HepG2 (cell line): ENCODE results near the gene TBRG4. TPM values are rescaled to one million over a fixed set of nuclear protein-coding genes. Genes with fewer than 3 reads are reported as not detected.

ENCODE experiments used
- ATAC-seq: fragments of 200-7000 bp; cut with Tn5 transposase; 3 replicates; pipeline ENCODE4 v1.9.1; 2020; ENCODE audit warnings: mild to moderate bottlenecking, moderate library complexity
- BruUV-seq: library from RNA; stranded (reverse); fragments of 400-500 nt; replicated peaks from 2 replicates; lab custom pipeline; 2021; lab: Mats Ljungman, UMichigan
- CTCF ChIA-PET: fragments of 300-600 bp; formaldehyde crosslinking; extraction: SDS; loops from one replicate; lab custom pipeline; 2021; ENCODE audit warnings: low total read pairs, inconsistent platforms, low intra/inter-chr PET ratio; lab: Yijun Ruan, JAX
- POLR2A ChIA-PET: fragments of 350-600 bp; sonication (Branson Sonifier 250); formaldehyde crosslinking; loops from one replicate; lab custom pipeline; 2020; ENCODE audit warnings: antibody characterized with exemption, inconsistent platforms; lab: Yijun Ruan, JAX
- DNase-seq: peaks from one replicate; pipeline ENCODE4 v3.0.0-alpha.2; 2015; ENCODE audit warnings: low spot score
- FAIRE-seq: peaks from 3 replicates; lab custom pipeline; 2011; peaks lifted over from hg19 to GRCh38; lab: Jason Lieb, UNC
- H2AFZ ChIP-seq: one replicate; pipeline ENCODE4 v1.6.1; 2011; ENCODE audit warnings: low read length, inconsistent platforms
- H3K27ac ChIP-seq: fragments of 300-600 bp; 3 replicates; pipeline ENCODE4 v1.8.0; 2011; ENCODE audit warnings: mixed run types, mild to moderate bottlenecking, mixed read lengths, low read length, inconsistent platforms; ENCODE audit not compliant: insufficient read depth; ENCODE audit errors: extremely low read length
- H3K27me3 ChIP-seq, 2 experiments: fragments of 200-600 bp in 1 of 2; 2 replicates in 1 of 2; 3 replicates in 1 of 2; pipeline versions ENCODE4 v1.6.0 to v1.8.0; 2011; ENCODE audit warnings: low read length in 2 of 2, mild to moderate bottlenecking in 2 of 2, moderate library complexity in 2 of 2, inconsistent platforms in 1 of 2; ENCODE audit not compliant: insufficient read depth in 2 of 2, control insufficient read depth in 1 of 2
- H3K36me3 ChIP-seq, 2 experiments: fragments of 200-600 bp in 1 of 2; replicated peaks in 1 of 2; 2 replicates in 1 of 2; 3 replicates in 1 of 2; pipeline versions ENCODE4 v1.5.1 to v1.8.0; 2011; ENCODE audit warnings: low read length in 2 of 2, inconsistent platforms in 1 of 2; ENCODE audit not compliant: insufficient read depth in 2 of 2, control insufficient read depth in 1 of 2
- H3K4me1 ChIP-seq: 2 replicates; pipeline ENCODE4 v1.5.1; 2012; ENCODE audit warnings: low read length, inconsistent platforms; ENCODE audit not compliant: insufficient read depth
- H3K4me2 ChIP-seq: 2 replicates; pipeline ENCODE4 v1.6.0; 2011; ENCODE audit warnings: low read depth, low read length, inconsistent platforms
- H3K4me3 ChIP-seq, 3 experiments: fragments of 200-600 bp in 1 of 3; sonication (generic), shearing (Covaris generic) in 1 of 3; replicated peaks in 1 of 3; 2 replicates each; pipeline ENCODE4 v1.5.1; 2011 to 2016; ENCODE audit warnings: low read length in 3 of 3, inconsistent platforms in 2 of 3, low read depth in 2 of 3, mild to moderate bottlenecking in 2 of 3, control low read depth in 1 of 3, mixed read lengths in 1 of 3; ENCODE audit not compliant: insufficient read depth in 1 of 3
- H3K79me2 ChIP-seq: one replicate; pipeline ENCODE4 v1.6.1; 2011; ENCODE audit warnings: low read length, inconsistent platforms; ENCODE audit not compliant: insufficient read depth
- H3K9ac ChIP-seq: 2 replicates; pipeline ENCODE4 v1.6.0; 2011; ENCODE audit warnings: mild to moderate bottlenecking, low read depth, low read length, inconsistent platforms; ENCODE audit not compliant: insufficient read depth
- H3K9me3 ChIP-seq: 2 replicates; pipeline ENCODE4 v1.5.1; 2012; ENCODE audit warnings: mild to moderate bottlenecking, low read length
- H4K20me1 ChIP-seq: 2 replicates; pipeline ENCODE4 v1.6.0; 2011; ENCODE audit warnings: inconsistent platforms, mild to moderate bottlenecking, low read length, moderate library complexity; ENCODE audit not compliant: insufficient read depth
- CEBPB ChIP-seq: IDR thresholded peaks from 2 replicates; pipeline ENCODE4 v1.6.1; 2011; ENCODE audit warnings: low read depth, low read length, improper control_type of control experiment, borderline replicate concordance
- DR1 ChIP-seq: sonication (generic); formaldehyde crosslinking; IDR thresholded peaks from 2 replicates; pipeline ENCODE4 v1.8.0; 2021; ENCODE audit warnings: mild to moderate bottlenecking, missing genetic modification reagents, inconsistent platforms
- JUN ChIP-seq: sonication (generic); formaldehyde crosslinking; IDR thresholded peaks from 2 replicates; pipeline ENCODE4 v1.4.0; 2020; ENCODE audit warnings: mild to moderate bottlenecking, missing genetic modification reagents
- MIXL1 ChIP-seq: IDR thresholded peaks from 2 replicates; pipeline ENCODE4 v1.6.1; 2016
- NBN ChIP-seq: fragments of 450-650 bp; conservative IDR thresholded peaks from 2 replicates; pipeline ENCODE4 v1.6.1; 2017
- PPARG ChIP-seq: conservative IDR thresholded peaks from 2 replicates; pipeline ENCODE4 v1.6.1; 2016; ENCODE audit warnings: missing biosample characterization, missing genetic modification reagents
- RAD21 ChIP-seq: fragments of 450-650 bp; formaldehyde crosslinking; IDR thresholded peaks from 2 replicates; pipeline ENCODE4 v1.5.0; 2020; ENCODE audit warnings: mild to moderate bottlenecking
- SIN3A ChIP-seq: IDR thresholded peaks from 2 replicates; pipeline ENCODE4 v1.6.1; 2011; ENCODE audit warnings: low read depth, mild to moderate bottlenecking, control low read depth, low read length, borderline replicate concordance
- SMC3 ChIP-seq: IDR thresholded peaks from 2 replicates; pipeline ENCODE4 v1.6.1; 2011; ENCODE audit warnings: low read length, improper control_type of control experiment
- STAG1 ChIP-seq: sonication (generic); formaldehyde crosslinking; IDR thresholded peaks from 2 replicates; pipeline ENCODE4 v1.4.0; 2020; ENCODE audit warnings: missing genetic modification reagents
- ZEB1 ChIP-seq: IDR thresholded peaks from 2 replicates; pipeline ENCODE4 v1.6.1; 2012; ENCODE audit warnings: mild to moderate bottlenecking, low read depth, inconsistent platforms; ENCODE audit not compliant: insufficient replicate concordance
- ZNF292 ChIP-seq: sonication (generic); formaldehyde crosslinking; IDR thresholded peaks from 2 replicates; pipeline ENCODE4 v1.8.1; 2022; ENCODE audit warnings: mild to moderate bottlenecking, low read depth, missing genetic modification reagents, borderline replicate concordance
- ZNF331 ChIP-seq: sonication (generic); formaldehyde crosslinking; IDR thresholded peaks from 2 replicates; pipeline ENCODE4 v1.4.0; 2020; ENCODE audit warnings: missing genetic modification reagents
- ZNF552 ChIP-seq: sonication (generic); formaldehyde crosslinking; IDR thresholded peaks from 2 replicates; pipeline ENCODE4 v1.9.0; 2022; ENCODE audit warnings: missing genetic modification reagents, mild to moderate bottlenecking, borderline replicate concordance
- ZNF678 ChIP-seq: sonication (generic); formaldehyde crosslinking; IDR thresholded peaks from 2 replicates; pipeline ENCODE4 v1.4.0; 2020; ENCODE audit warnings: mild to moderate bottlenecking, missing genetic modification reagents
- WGBS: methylation state at CpG from one replicate; pipeline ENCODE4 v1.1.6; 2017; ENCODE audit warnings: low lambda C conversion rate; 5-methylcytosine and 5-hydroxymethylcytosine counted together
- in situ Hi-C: cut with HindIII; loops from 2 replicates; pipeline ENCODE4 v1.10.0; 2017; ENCODE audit warnings: low pct_unique_long_range_greater_than_20kb; ENCODE audit not compliant: extremely low pct_ligation_motif_present
- intact Hi-C: fragments of 100-400 bp; cut with micrococcal nuclease; formaldehyde crosslinking; loops from one replicate; pipeline ENCODE4 v1.10.0; 2022; ENCODE audit not compliant: unreplicated experiment
- polyA plus RNA-seq, 8 experiments: library from polyadenylated mRNA; depleted of rRNA in 3 of 8; stranded (reverse) in 7 of 8; unstranded in 1 of 8; fragments of >200 nt; fragmentation: Illumina TruSeq in 4 of 8; extraction: Trizol in 4 of 8; gene quantifications; 2 replicates each; pipeline versions ENCODE4 v1.2.1 to v1.2.3, GENCODE V29; 2011 to 2016; ENCODE audit warnings: low read depth in 4 of 8, missing spikeins in 1 of 8, mixed read lengths in 1 of 8; ENCODE audit not compliant: insufficient read depth in 1 of 8
- total RNA-seq, 5 experiments: library from RNA; depleted of rRNA; stranded (reverse); fragments of >200 nt; fragmentation: Illumina TruSeq; extraction: Trizol; gene quantifications; 2 replicates each; pipeline ENCODE4 v1.2.3, GENCODE V29; 2016; ENCODE audit warnings: low read depth in 1 of 5
- TF ChIP-seq, protein P1 (sequence below): sonication (generic); formaldehyde crosslinking; IDR thresholded peaks from 2 replicates; pipeline ENCODE4 v1.5.0; 2020; ENCODE audit warnings: mild to moderate bottlenecking, missing genetic modification reagents, moderate library complexity
- TF ChIP-seq, protein P2 (sequence below): IDR thresholded peaks from 2 replicates; pipeline ENCODE4 v1.6.1; 2012; ENCODE audit warnings: low read depth, low read length, improper control_type of control experiment
- TF ChIP-seq, protein P3 (sequence below): IDR thresholded peaks from 2 replicates; pipeline ENCODE4 v1.6.1; 2016; ENCODE audit warnings: missing compliant biosample characterization, missing genetic modification reagents, borderline replicate concordance

TBRG4 gene
- total and polyA plus RNA-seq, 2 of the 13 experiments (the other 11 are each of a cell fraction or from before 2014, with no cell fraction given): 87.8 to 107 TPM

DNA sequence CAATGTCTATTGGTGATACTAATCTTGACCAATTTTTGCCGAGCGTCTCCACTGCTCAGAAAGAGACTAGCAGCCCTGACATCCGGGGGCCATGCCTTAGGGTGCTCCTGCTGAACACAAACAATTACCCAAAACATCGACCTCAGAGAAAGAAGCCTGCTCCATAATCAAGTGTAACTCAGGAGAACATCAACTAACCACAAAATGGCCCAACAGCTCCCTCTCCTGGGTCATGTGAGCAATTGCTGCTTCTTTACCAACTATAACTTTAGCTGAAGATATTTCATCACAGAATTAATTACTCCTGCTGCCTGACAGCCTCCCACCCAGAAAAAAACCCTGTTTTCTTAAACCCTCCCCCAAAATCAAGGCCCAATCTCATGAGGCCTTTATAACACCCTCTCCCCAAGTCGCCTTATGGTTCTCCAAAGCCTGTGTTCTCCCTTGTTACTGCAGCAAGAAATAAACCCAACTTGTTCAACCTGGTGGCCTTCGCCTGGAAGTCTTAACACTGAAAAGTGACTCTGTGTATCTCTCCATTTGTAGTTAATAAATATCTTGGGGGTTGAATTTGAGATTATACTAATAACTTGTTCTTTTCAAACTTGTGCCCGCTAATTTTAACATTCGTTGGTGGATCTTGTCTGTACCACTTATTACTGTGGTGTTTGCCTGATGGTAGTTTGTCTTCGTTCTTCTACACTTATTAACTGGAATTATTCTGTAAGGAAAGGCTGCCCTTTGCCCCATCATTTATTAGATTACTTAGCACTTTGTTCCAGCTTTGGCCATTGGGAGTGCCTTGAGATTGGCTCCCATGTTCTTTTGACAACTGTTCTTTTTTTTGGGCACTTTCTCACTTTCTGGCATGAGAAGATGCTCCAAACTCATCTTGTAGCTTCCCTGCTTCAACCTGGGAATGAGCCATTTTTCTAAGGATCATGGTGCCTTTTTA is 24.9 kb upstream of the TBRG4 start:
- BruUV-seq: no TSS peak
- H3K4me2 ChIP-seq: no peak overlapping the region
- H3K79me2 ChIP-seq: no peaks in the 10 kb centered on the region
- no peak overlapping the region for H3K9ac ChIP-seq
- 0 out of 2 replicates have a peak, but pooled peaks cover 4% of the 10 kb centered on the region for H3K4me1 ChIP-seq
- no peaks in the 10 kb centered on the region for H3K9me3 ChIP-seq
- H2AFZ ChIP-seq: no peak overlapping the region
- CTCF ChIA-PET: interaction anchor here (0.8 to 3.3 kb wide), 4 partner anchors 58 to 279 kb away, joined by 3 to 35 read pairs (median 8); no protein-coding TSS in a partner anchor
- WGBS: 46% methylated on average over 6 of the region's 9 CpGs
- FAIRE-seq (peak; percentile 91), ATAC-seq (peak; percentile 75), DNase-seq (peak; percentile 67)
- in situ Hi-C loops: loop anchor here (5.0 to 10.0 kb wide), 2 partner anchors 169 to 282 kb away; no protein-coding TSS in a partner anchor
- H3K27me3 ChIP-seq: peaks cover 4 to 11% of the 10 kb centered on the region in 2 experiments; a peak in 3 of 5 replicates
- H3K4me3 ChIP-seq: no peak overlapping the region
- H4K20me1 ChIP-seq: no peaks in the 10 kb centered on the region
- H3K36me3 ChIP-seq: no peaks in the 10 kb centered on the region
- TF ChIP-seq, protein P1, sequence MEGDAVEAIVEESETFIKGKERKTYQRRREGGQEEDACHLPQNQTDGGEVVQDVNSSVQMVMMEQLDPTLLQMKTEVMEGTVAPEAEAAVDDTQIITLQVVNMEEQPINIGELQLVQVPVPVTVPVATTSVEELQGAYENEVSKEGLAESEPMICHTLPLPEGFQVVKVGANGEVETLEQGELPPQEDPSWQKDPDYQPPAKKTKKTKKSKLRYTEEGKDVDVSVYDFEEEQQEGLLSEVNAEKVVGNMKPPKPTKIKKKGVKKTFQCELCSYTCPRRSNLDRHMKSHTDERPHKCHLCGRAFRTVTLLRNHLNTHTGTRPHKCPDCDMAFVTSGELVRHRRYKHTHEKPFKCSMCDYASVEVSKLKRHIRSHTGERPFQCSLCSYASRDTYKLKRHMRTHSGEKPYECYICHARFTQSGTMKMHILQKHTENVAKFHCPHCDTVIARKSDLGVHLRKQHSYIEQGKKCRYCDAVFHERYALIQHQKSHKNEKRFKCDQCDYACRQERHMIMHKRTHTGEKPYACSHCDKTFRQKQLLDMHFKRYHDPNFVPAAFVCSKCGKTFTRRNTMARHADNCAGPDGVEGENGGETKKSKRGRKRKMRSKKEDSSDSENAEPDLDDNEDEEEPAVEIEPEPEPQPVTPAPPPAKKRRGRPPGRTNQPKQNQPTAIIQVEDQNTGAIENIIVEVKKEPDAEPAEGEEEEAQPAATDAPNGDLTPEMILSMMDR (CRISPR knock-in tag): peak; percentile 89
- TF ChIP-seq ZNF292 (CRISPR knock-in tag) (no peak), NBN (no peak), RAD21 (peak; percentile 77), PPARG (CRISPR knock-in tag) (0 out of 2 replicates have a peak, but pooled peaks have one; percentile 19), JUN (no peak), SIN3A (no peak), ZNF678 (no peak), DR1 (CRISPR knock-in tag) (no peak), ZNF552 (CRISPR knock-in tag) (no peak), SMC3 (peak; percentile 90), STAG1 (peak; percentile 95), ZNF331 (CRISPR knock-in tag) (no peak), MIXL1 (CRISPR knock-in tag) (0 out of 2 replicates have a peak, but pooled peaks have one; percentile 16), CEBPB (0 out of 2 replicates have a peak, but pooled peaks have one; percentile 42), ZEB1 (no peak)
- TF ChIP-seq, protein P2, sequence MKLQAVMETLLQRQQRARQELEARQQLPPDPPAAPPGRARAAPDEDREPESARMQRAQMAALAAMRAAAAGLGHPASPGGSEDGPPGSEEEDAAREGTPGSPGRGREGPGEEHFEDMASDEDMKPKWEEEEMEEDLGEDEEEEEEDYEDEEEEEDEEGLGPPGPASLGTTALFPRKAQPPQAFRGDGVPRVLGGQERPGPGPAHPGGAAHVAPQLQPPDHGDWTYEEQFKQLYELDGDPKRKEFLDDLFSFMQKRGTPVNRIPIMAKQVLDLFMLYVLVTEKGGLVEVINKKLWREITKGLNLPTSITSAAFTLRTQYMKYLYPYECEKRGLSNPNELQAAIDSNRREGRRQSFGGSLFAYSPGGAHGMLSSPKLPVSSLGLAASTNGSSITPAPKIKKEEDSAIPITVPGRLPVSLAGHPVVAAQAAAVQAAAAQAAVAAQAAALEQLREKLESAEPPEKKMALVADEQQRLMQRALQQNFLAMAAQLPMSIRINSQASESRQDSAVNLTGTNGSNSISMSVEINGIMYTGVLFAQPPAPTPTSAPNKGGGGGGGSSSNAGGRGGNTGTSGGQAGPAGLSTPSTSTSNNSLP: 0 out of 2 replicates have a peak, but pooled peaks have one; percentile 35
- TF ChIP-seq, protein P3, sequence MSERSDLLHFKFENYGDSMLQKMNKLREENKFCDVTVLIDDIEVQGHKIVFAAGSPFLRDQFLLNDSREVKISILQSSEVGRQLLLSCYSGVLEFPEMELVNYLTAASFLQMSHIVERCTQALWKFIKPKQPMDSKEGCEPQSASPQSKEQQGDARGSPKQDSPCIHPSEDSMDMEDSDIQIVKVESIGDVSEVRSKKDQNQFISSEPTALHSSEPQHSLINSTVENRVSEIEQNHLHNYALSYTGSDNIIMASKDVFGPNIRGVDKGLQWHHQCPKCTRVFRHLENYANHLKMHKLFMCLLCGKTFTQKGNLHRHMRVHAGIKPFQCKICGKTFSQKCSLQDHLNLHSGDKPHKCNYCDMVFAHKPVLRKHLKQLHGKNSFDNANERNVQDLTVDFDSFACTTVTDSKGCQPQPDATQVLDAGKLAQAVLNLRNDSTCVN (CRISPR knock-in tag): no peak
- POLR2A ChIA-PET: interaction anchor here (1.3 to 2.1 kb wide), 2 partner anchors 25 to 164 kb away, joined by 4 to 7 read pairs; partner anchors contain the start of gene TBRG4
- intact Hi-C loops: loop anchor here (1.0 kb wide), 3 partner anchors 58 to 279 kb away; no protein-coding TSS in a partner anchor
- no peak overlapping the region for H3K27ac ChIP-seq
